ENCODE data around the gene TCF19. TPM values are rescaled to one million over a fixed set of nuclear protein-coding genes. Genes with fewer than 3 reads are reported as not detected.

TCF19 gene
- total and polyA plus RNA-seq, 2 experiments from 2014 or later, result 8.3 to 11.1 TPM

DNA sequence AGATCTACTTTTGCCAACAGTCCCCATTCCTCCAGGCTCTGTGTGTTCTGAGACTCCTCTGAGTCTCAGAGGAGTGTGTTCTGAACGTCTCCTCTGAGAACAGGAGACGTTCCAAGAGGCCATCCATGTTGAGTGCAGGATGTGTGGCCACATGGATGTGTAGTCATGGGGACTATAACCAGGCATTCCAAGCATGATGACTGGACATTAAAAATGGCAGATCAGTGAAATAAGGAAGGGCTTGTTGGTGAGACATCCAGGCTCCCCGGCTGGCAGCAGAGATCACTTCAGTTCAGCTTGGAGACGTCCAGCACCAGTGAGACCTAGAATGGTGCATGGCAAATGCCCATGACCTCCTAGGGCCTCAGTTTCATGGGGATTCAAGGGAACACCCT is 46.4 kb downstream of the TCF19 start:
- no peak overlapping the region for H3K27ac ChIP-seq (ENCODE audit: low read depth)
- no peak overlapping the region for H2AFZ ChIP-seq
- peaks cover 6% of the 10 kb centered on the region for H3K27me3 Mint-ChIP-seq (ENCODE audit: insufficient read depth, low read depth, poor library complexity)
- H4K20me1 ChIP-seq (replicated peaks; ENCODE audit: insufficient read depth), result no peaks in the 10 kb centered on the region
- 0 out of 2 replicates have a peak overlapping the region, but pooled peaks have one; percentile 24 for H3K27ac Mint-ChIP-seq
- no peaks in the 10 kb centered on the region for H3K27me3 ChIP-seq (ENCODE audit: insufficient read depth)
- H3K4me1 ChIP-seq (ENCODE audit: insufficient read depth), result peaks cover 10% of the 10 kb centered on the region
- ATAC-seq, result no peak
- no peaks in the 10 kb centered on the region for H3K79me2 ChIP-seq (replicated peaks; ENCODE audit: insufficient read depth)
- TF ChIP-seq JUNB (IDR thresholded peaks at IDR 0.05; ENCODE audit: unreplicated experiment) (no peak), NANOG (IDR thresholded peaks at IDR 0.05; ENCODE audit: borderline replicate concordance) (no peak), EZH2phosphoT487 (IDR thresholded peaks at IDR 0.05; ENCODE audit: unreplicated experiment) (no peak), ZNF114 (CRISPR knock-in tag; IDR thresholded peaks at IDR 0.05) (no peak), ZNF331 (CRISPR knock-in tag; IDR thresholded peaks at IDR 0.05; ENCODE audit: low read depth) (no peak), EZH2 (IDR thresholded peaks at IDR 0.05; ENCODE audit: low read depth, unreplicated experiment) (no peak), STAT1 (IDR thresholded peaks at IDR 0.05; ENCODE audit: unreplicated experiment) (no peak), CREB1 (CRISPR knock-in tag; IDR thresholded peaks at IDR 0.05; ENCODE audit: low read depth) (no peak), POLR2AphosphoS5 (IDR thresholded peaks at IDR 0.05; ENCODE audit: low read depth) (no peak)
- TF ChIP-seq, protein P1, sequence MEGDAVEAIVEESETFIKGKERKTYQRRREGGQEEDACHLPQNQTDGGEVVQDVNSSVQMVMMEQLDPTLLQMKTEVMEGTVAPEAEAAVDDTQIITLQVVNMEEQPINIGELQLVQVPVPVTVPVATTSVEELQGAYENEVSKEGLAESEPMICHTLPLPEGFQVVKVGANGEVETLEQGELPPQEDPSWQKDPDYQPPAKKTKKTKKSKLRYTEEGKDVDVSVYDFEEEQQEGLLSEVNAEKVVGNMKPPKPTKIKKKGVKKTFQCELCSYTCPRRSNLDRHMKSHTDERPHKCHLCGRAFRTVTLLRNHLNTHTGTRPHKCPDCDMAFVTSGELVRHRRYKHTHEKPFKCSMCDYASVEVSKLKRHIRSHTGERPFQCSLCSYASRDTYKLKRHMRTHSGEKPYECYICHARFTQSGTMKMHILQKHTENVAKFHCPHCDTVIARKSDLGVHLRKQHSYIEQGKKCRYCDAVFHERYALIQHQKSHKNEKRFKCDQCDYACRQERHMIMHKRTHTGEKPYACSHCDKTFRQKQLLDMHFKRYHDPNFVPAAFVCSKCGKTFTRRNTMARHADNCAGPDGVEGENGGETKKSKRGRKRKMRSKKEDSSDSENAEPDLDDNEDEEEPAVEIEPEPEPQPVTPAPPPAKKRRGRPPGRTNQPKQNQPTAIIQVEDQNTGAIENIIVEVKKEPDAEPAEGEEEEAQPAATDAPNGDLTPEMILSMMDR (conservative IDR thresholded peaks at IDR 0.05; ENCODE audit: low read depth in 2 of 2), result no peak
- TF ChIP-seq, protein P2, sequence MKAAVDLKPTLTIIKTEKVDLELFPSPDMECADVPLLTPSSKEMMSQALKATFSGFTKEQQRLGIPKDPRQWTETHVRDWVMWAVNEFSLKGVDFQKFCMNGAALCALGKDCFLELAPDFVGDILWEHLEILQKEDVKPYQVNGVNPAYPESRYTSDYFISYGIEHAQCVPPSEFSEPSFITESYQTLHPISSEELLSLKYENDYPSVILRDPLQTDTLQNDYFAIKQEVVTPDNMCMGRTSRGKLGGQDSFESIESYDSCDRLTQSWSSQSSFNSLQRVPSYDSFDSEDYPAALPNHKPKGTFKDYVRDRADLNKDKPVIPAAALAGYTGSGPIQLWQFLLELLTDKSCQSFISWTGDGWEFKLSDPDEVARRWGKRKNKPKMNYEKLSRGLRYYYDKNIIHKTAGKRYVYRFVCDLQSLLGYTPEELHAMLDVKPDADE (IDR thresholded peaks at IDR 0.05), result no peak
- TF ChIP-seq, protein P3, sequence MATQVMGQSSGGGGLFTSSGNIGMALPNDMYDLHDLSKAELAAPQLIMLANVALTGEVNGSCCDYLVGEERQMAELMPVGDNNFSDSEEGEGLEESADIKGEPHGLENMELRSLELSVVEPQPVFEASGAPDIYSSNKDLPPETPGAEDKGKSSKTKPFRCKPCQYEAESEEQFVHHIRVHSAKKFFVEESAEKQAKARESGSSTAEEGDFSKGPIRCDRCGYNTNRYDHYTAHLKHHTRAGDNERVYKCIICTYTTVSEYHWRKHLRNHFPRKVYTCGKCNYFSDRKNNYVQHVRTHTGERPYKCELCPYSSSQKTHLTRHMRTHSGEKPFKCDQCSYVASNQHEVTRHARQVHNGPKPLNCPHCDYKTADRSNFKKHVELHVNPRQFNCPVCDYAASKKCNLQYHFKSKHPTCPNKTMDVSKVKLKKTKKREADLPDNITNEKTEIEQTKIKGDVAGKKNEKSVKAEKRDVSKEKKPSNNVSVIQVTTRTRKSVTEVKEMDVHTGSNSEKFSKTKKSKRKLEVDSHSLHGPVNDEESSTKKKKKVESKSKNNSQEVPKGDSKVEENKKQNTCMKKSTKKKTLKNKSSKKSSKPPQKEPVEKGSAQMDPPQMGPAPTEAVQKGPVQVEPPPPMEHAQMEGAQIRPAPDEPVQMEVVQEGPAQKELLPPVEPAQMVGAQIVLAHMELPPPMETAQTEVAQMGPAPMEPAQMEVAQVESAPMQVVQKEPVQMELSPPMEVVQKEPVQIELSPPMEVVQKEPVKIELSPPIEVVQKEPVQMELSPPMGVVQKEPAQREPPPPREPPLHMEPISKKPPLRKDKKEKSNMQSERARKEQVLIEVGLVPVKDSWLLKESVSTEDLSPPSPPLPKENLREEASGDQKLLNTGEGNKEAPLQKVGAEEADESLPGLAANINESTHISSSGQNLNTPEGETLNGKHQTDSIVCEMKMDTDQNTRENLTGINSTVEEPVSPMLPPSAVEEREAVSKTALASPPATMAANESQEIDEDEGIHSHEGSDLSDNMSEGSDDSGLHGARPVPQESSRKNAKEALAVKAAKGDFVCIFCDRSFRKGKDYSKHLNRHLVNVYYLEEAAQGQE (IDR thresholded peaks at IDR 0.05; ENCODE audit: unreplicated experiment), result no peak
- TF ChIP-seq, protein P4, sequence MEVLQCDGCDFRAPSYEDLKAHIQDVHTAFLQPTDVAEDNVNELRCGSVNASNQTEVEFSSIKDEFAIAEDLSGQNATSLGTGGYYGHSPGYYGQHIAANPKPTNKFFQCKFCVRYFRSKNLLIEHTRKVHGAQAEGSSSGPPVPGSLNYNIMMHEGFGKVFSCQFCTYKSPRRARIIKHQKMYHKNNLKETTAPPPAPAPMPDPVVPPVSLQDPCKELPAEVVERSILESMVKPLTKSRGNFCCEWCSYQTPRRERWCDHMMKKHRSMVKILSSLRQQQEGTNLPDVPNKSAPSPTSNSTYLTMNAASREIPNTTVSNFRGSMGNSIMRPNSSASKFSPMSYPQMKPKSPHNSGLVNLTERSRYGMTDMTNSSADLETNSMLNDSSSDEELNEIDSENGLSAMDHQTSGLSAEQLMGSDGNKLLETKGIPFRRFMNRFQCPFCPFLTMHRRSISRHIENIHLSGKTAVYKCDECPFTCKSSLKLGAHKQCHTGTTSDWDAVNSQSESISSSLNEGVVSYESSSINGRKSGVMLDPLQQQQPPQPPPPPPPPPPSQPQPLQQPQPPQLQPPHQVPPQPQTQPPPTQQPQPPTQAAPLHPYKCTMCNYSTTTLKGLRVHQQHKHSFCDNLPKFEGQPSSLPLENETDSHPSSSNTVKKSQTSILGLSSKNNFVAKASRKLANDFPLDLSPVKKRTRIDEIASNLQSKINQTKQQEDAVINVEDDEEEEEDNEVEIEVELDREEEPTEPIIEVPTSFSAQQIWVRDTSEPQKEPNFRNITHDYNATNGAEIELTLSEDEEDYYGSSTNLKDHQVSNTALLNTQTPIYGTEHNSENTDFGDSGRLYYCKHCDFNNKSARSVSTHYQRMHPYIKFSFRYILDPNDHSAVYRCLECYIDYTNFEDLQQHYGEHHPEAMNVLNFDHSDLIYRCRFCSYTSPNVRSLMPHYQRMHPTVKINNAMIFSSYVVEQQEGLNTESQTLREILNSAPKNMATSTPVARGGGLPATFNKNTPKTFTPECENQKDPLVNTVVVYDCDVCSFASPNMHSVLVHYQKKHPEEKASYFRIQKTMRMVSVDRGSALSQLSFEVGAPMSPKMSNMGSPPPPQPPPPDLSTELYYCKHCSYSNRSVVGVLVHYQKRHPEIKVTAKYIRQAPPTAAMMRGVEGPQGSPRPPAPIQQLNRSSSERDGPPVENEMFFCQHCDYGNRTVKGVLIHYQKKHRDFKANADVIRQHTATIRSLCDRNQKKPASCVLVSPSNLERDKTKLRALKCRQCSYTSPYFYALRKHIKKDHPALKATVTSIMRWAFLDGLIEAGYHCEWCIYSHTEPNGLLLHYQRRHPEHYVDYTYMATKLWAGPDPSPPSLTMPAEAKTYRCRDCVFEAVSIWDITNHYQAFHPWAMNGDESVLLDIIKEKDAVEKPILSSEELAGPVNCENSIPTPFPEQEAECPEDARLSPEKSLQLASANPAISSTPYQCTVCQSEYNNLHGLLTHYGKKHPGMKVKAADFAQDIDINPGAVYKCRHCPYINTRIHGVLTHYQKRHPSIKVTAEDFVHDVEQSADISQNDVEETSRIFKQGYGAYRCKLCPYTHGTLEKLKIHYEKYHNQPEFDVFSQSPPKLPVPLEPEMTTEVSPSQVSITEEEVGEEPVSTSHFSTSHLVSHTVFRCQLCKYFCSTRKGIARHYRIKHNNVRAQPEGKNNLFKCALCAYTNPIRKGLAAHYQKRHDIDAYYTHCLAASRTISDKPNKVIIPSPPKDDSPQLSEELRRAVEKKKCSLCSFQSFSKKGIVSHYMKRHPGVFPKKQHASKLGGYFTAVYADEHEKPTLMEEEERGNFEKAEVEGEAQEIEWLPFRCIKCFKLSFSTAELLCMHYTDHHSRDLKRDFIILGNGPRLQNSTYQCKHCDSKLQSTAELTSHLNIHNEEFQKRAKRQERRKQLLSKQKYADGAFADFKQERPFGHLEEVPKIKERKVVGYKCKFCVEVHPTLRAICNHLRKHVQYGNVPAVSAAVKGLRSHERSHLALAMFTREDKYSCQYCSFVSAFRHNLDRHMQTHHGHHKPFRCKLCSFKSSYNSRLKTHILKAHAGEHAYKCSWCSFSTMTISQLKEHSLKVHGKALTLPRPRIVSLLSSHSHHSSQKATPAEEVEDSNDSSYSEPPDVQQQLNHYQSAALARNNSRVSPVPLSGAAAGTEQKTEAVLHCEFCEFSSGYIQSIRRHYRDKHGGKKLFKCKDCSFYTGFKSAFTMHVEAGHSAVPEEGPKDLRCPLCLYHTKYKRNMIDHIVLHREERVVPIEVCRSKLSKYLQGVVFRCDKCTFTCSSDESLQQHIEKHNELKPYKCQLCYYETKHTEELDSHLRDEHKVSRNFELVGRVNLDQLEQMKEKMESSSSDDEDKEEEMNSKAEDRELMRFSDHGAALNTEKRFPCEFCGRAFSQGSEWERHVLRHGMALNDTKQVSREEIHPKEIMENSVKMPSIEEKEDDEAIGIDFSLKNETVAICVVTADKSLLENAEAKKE (CRISPR knock-in tag; IDR thresholded peaks at IDR 0.05), result no peak
- H3K9me2 ChIP-seq (ENCODE audit: insufficient read depth), result no peaks in the 10 kb centered on the region; the same call in 1 of the 2 replicates
- H3F3A ChIP-seq (replicated peaks; ENCODE audit: low read depth), result no peaks in the 10 kb centered on the region
- H3K4me2 ChIP-seq, result no peak overlapping the region
- H3K4me3 ChIP-seq, result no peak overlapping the region
- H3K9me3 Mint-ChIP-seq, result peaks cover 14% of the 10 kb centered on the region
- H3K36me3 Mint-ChIP-seq (ENCODE audit: low read depth), result peaks cover 15% of the 10 kb centered on the region
- no peak for DNase-seq (ENCODE audit: low spot score)
- no peak overlapping the region for H3K4me3 Mint-ChIP-seq
- H3K36me3 ChIP-seq (ENCODE audit: insufficient read depth), result no peaks in the 10 kb centered on the region
- peaks cover 17% of the 10 kb centered on the region for H3K4me1 Mint-ChIP-seq

All from GM23338 (cell line).